ENCODE measurements around the gene HDAC1. TPM values are rescaled to one million over a fixed set of nuclear protein-coding genes. Genes with fewer than 3 reads are reported as not detected.

The HDAC1 gene
- total and polyA plus RNA-seq, 2 of the 8 experiments (the other 6 are each of a cell fraction or from before 2014, with no cell fraction given) = 111 to 125 TPM

DNA sequence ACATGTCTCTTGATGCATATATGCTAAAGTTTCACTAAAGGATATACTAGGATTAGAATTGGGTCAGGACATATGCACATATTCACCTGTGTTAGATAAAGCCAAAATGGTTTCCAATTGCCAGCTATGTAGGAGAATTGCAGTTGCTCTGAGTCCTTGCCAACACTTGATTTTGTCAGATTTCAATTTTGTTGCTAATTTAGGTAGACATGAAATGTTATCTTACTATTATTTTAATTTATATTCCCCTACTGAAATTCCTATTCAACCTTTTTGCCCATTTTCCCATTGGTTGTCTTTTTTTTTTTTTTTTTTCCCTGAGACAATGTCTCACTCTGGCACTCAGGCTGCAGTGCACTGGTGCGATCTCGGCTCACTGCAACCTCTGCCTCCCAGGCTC is 13.4 kb downstream of the HDAC1 start (continued):
- TF ChIP-seq, protein P1, sequence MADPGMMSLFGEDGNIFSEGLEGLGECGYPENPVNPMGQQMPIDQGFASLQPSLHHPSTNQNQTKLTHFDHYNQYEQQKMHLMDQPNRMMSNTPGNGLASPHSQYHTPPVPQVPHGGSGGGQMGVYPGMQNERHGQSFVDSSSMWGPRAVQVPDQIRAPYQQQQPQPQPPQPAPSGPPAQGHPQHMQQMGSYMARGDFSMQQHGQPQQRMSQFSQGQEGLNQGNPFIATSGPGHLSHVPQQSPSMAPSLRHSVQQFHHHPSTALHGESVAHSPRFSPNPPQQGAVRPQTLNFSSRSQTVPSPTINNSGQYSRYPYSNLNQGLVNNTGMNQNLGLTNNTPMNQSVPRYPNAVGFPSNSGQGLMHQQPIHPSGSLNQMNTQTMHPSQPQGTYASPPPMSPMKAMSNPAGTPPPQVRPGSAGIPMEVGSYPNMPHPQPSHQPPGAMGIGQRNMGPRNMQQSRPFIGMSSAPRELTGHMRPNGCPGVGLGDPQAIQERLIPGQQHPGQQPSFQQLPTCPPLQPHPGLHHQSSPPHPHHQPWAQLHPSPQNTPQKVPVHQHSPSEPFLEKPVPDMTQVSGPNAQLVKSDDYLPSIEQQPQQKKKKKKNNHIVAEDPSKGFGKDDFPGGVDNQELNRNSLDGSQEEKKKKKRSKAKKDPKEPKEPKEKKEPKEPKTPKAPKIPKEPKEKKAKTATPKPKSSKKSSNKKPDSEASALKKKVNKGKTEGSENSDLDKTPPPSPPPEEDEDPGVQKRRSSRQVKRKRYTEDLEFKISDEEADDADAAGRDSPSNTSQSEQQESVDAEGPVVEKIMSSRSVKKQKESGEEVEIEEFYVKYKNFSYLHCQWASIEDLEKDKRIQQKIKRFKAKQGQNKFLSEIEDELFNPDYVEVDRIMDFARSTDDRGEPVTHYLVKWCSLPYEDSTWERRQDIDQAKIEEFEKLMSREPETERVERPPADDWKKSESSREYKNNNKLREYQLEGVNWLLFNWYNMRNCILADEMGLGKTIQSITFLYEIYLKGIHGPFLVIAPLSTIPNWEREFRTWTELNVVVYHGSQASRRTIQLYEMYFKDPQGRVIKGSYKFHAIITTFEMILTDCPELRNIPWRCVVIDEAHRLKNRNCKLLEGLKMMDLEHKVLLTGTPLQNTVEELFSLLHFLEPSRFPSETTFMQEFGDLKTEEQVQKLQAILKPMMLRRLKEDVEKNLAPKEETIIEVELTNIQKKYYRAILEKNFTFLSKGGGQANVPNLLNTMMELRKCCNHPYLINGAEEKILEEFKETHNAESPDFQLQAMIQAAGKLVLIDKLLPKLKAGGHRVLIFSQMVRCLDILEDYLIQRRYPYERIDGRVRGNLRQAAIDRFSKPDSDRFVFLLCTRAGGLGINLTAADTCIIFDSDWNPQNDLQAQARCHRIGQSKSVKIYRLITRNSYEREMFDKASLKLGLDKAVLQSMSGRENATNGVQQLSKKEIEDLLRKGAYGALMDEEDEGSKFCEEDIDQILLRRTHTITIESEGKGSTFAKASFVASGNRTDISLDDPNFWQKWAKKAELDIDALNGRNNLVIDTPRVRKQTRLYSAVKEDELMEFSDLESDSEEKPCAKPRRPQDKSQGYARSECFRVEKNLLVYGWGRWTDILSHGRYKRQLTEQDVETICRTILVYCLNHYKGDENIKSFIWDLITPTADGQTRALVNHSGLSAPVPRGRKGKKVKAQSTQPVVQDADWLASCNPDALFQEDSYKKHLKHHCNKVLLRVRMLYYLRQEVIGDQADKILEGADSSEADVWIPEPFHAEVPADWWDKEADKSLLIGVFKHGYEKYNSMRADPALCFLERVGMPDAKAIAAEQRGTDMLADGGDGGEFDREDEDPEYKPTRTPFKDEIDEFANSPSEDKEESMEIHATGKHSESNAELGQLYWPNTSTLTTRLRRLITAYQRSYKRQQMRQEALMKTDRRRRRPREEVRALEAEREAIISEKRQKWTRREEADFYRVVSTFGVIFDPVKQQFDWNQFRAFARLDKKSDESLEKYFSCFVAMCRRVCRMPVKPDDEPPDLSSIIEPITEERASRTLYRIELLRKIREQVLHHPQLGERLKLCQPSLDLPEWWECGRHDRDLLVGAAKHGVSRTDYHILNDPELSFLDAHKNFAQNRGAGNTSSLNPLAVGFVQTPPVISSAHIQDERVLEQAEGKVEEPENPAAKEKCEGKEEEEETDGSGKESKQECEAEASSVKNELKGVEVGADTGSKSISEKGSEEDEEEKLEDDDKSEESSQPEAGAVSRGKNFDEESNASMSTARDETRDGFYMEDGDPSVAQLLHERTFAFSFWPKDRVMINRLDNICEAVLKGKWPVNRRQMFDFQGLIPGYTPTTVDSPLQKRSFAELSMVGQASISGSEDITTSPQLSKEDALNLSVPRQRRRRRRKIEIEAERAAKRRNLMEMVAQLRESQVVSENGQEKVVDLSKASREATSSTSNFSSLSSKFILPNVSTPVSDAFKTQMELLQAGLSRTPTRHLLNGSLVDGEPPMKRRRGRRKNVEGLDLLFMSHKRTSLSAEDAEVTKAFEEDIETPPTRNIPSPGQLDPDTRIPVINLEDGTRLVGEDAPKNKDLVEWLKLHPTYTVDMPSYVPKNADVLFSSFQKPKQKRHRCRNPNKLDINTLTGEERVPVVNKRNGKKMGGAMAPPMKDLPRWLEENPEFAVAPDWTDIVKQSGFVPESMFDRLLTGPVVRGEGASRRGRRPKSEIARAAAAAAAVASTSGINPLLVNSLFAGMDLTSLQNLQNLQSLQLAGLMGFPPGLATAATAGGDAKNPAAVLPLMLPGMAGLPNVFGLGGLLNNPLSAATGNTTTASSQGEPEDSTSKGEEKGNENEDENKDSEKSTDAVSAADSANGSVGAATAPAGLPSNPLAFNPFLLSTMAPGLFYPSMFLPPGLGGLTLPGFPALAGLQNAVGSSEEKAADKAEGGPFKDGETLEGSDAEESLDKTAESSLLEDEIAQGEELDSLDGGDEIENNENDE (IDR thresholded peaks at IDR 0.05; ENCODE audit: insufficient replicate concordance, low read length) = no peak
- TF ChIP-seq EZH2 (IDR thresholded peaks at IDR 0.05; ENCODE audit: low read depth, low read length, severe bottlenecking) (no peak), SIRT6 (IDR thresholded peaks at IDR 0.05; ENCODE audit: low read length) (no peak), SIN3A (conservative IDR thresholded peaks at IDR 0.05 in 1 of 2, IDR thresholded peaks at IDR 0.05 in 1 of 2; ENCODE audit: low read depth in 1 of 2, low read length in 2 of 2) (no peak), CBX5 (IDR thresholded peaks at IDR 0.05; ENCODE audit: low read depth, low read length) (no peak), NRF1 (IDR thresholded peaks at IDR 0.05; ENCODE audit: low read depth, low read length) (no peak), ZNF274 (IDR thresholded peaks at IDR 0.05; ENCODE audit: borderline replicate concordance, extremely low read depth, low read length) (no peak), RBBP5 (IDR thresholded peaks at IDR 0.05; ENCODE audit: borderline replicate concordance, low read depth, low read length) (no peak), GABPA (IDR thresholded peaks at IDR 0.05; ENCODE audit: borderline replicate concordance, insufficient read depth, low read length) (no peak)
- TF ChIP-seq, protein P2, sequence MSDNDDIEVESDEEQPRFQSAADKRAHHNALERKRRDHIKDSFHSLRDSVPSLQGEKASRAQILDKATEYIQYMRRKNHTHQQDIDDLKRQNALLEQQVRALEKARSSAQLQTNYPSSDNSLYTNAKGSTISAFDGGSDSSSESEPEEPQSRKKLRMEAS (IDR thresholded peaks at IDR 0.05) = no peak
